ENCODE measurements around the gene ZNF664.

ZNF664 gene

GRCh38 chr12:124008595-124008994 lies 35.6 kb downstream of the ZNF664 start:
- Histone ChIP-seq H4K8ac (ENCODE audit: low read depth, low read length) (no peak overlapping the region), H3K4me2 (ENCODE audit: low read length) (no peak overlapping the region), H3K36me3 (ENCODE audit: control insufficient read depth in 1 of 2, insufficient read depth in 2 of 2, low read length in 2 of 2) (peaks cover 18 to 36% of the 10 kb centered on the region in 2 experiments), H3K4me1 (ENCODE audit: control insufficient read depth in 1 of 2, insufficient read depth in 2 of 2, low read length in 2 of 2) (no peaks in the 10 kb centered on the region), H2BK120ac (ENCODE audit: insufficient read depth, low read length, poor library complexity) (no peak overlapping the region), H4K91ac (ENCODE audit: low read depth, low read length) (no peak overlapping the region), H3K9me3 (ENCODE audit: insufficient read depth, low read depth, low read length) (no peaks in the 10 kb centered on the region), H2AFZ (ENCODE audit: insufficient read depth, low read length, poor library complexity) (no peak overlapping the region), H3K79me2 (ENCODE audit: control insufficient read depth, insufficient read depth, low read length, poor library complexity) (no peaks in the 10 kb centered on the region), H3K4ac (ENCODE audit: low read depth, low read length) (no peak overlapping the region), H3K27ac (ENCODE audit: low read depth, low read length) (no peak overlapping the region), H2BK12ac (ENCODE audit: low read length) (no peak overlapping the region), H2BK5ac (ENCODE audit: low read depth, low read length, poor library complexity) (no peak overlapping the region), H3K18ac (ENCODE audit: low read length) (no peak overlapping the region), H3K14ac (ENCODE audit: low read length) (no peak overlapping the region), H3K4me3 (ENCODE audit: low read depth, low read length) (no peak overlapping the region), H3K9ac (ENCODE audit: low read length) (no peak overlapping the region), H3K23ac (ENCODE audit: low read length) (no peak overlapping the region), H3K27me3 (ENCODE audit: insufficient read depth, low read length) (no peaks in the 10 kb centered on the region), H4K12ac (ENCODE audit: low read depth, low read length) (no peak overlapping the region), H2AK5ac (ENCODE audit: low read length) (no peak overlapping the region), H3K79me1 (ENCODE audit: low read length) (no peaks in the 10 kb centered on the region)
- DNase-seq, result no peak
- no CpG with 5 or more reads among the region's 3 CpGs for WGBS (ENCODE audit: extremely low coverage, insufficient coverage, insufficient read length)

- no peak overlapping the region for H3K23ac ChIP-seq (ENCODE audit: low read length)
- DNase-seq, result no peak
- no peak overlapping the region for H3K14ac ChIP-seq (ENCODE audit: low read length)
- no peaks in the 10 kb centered on the region for H3K79me1 ChIP-seq (ENCODE audit: low read length)
- WGBS (ENCODE audit: extremely low coverage, insufficient coverage, insufficient read length), result no CpG with 5 or more reads among the region's 6 CpGs
- no peaks in the 10 kb centered on the region for H3K27me3 ChIP-seq (ENCODE audit: insufficient read depth, low read length)
- no peak overlapping the region for H4K12ac ChIP-seq (ENCODE audit: low read depth, low read length)
- no peaks in the 10 kb centered on the region for H3K4me1 ChIP-seq (ENCODE audit: control insufficient read depth in 1 of 2, insufficient read depth in 2 of 2, low read length in 2 of 2)
- H3K79me2 ChIP-seq (ENCODE audit: control insufficient read depth, insufficient read depth, low read length, poor library complexity), result no peaks in the 10 kb centered on the region
- H3K9me3 ChIP-seq (ENCODE audit: insufficient read depth, low read depth, low read length), result no peaks in the 10 kb centered on the region
- peaks cover 15 to 29% of the 10 kb centered on the region in 2 experiments for H3K36me3 ChIP-seq (ENCODE audit: control insufficient read depth in 1 of 2, insufficient read depth in 2 of 2, low read length in 2 of 2)
- no peak overlapping the region for H3K4ac ChIP-seq (ENCODE audit: low read depth, low read length)
- no peak overlapping the region for H2BK5ac ChIP-seq (ENCODE audit: low read depth, low read length, poor library complexity)
- H2AK5ac ChIP-seq (ENCODE audit: low read length), result no peak overlapping the region
- H3K9ac ChIP-seq (ENCODE audit: low read length), result no peak overlapping the region
- H4K91ac ChIP-seq (ENCODE audit: low read depth, low read length), result no peak overlapping the region
- H4K8ac ChIP-seq (ENCODE audit: low read depth, low read length), result no peak overlapping the region
- no peak overlapping the region for H3K18ac ChIP-seq (ENCODE audit: low read length)
- no peak overlapping the region for H2BK12ac ChIP-seq (ENCODE audit: low read length)
- no peak overlapping the region for H2BK120ac ChIP-seq (ENCODE audit: insufficient read depth, low read length, poor library complexity)
- H3K4me3 ChIP-seq (ENCODE audit: low read depth, low read length), result no peak overlapping the region
- H2AFZ ChIP-seq (ENCODE audit: insufficient read depth, low read length, poor library complexity), result no peak overlapping the region
- no peak overlapping the region for H3K4me2 ChIP-seq (ENCODE audit: low read length)
- H3K27ac ChIP-seq (ENCODE audit: low read depth, low read length), result no peak overlapping the region
Measured at GRCh38 chr12:124009781-124010180, 36.8 kb downstream of the ZNF664 start.

- Histone ChIP-seq H3K9me3 (ENCODE audit: insufficient read depth, low read depth, low read length) (no peaks in the 10 kb centered on the region), H3K27ac (ENCODE audit: low read depth, low read length) (no peak overlapping the region)
- no peak for DNase-seq
Measured at GRCh38 chr12:124010687-124011086, 37.7 kb downstream of the ZNF664 start.

GRCh38 chr12:124011435-124012115 lies 38.6 kb downstream of the ZNF664 start:
- H3K27me3 ChIP-seq (ENCODE audit: insufficient read depth, low read length), result no peaks in the 10 kb centered on the region
- WGBS (ENCODE audit: extremely low coverage, insufficient coverage, insufficient read length), result no CpG with 5 or more reads among the region's 8 CpGs

More at GRCh38 chr12:124010687-124011086, 37.7 kb downstream of the ZNF664 start:
- H3K79me1 ChIP-seq (ENCODE audit: low read length), result no peaks in the 10 kb centered on the region
- no peak overlapping the region for H3K14ac ChIP-seq (ENCODE audit: low read length)
- no peak overlapping the region for H3K4me3 ChIP-seq (ENCODE audit: low read depth, low read length)
- no peak overlapping the region for H4K12ac ChIP-seq (ENCODE audit: low read depth, low read length)
- no peak overlapping the region for H2AK5ac ChIP-seq (ENCODE audit: low read length)
- H3K18ac ChIP-seq (ENCODE audit: low read length), result no peak overlapping the region
- H3K4ac ChIP-seq (ENCODE audit: low read depth, low read length), result no peak overlapping the region
- H3K9ac ChIP-seq (ENCODE audit: low read length), result no peak overlapping the region
- no CpG with 5 or more reads among the region's 3 CpGs for WGBS (ENCODE audit: extremely low coverage, insufficient coverage, insufficient read length)
- no peak overlapping the region for H4K91ac ChIP-seq (ENCODE audit: low read depth, low read length)
- no peak overlapping the region for H2AFZ ChIP-seq (ENCODE audit: insufficient read depth, low read length, poor library complexity)
- H3K4me1 ChIP-seq (ENCODE audit: control insufficient read depth in 1 of 2, insufficient read depth in 2 of 2, low read length in 2 of 2), result no peaks in the 10 kb centered on the region
- H3K4me2 ChIP-seq (ENCODE audit: low read length), result no peak overlapping the region
- H3K23ac ChIP-seq (ENCODE audit: low read length), result no peak overlapping the region
- peaks cover 14 to 31% of the 10 kb centered on the region in 2 experiments for H3K36me3 ChIP-seq (ENCODE audit: control insufficient read depth in 1 of 2, insufficient read depth in 2 of 2, low read length in 2 of 2)
- H2BK120ac ChIP-seq (ENCODE audit: insufficient read depth, low read length, poor library complexity), result no peak overlapping the region
- no peaks in the 10 kb centered on the region for H3K27me3 ChIP-seq (ENCODE audit: insufficient read depth, low read length)
- no peaks in the 10 kb centered on the region for H3K79me2 ChIP-seq (ENCODE audit: control insufficient read depth, insufficient read depth, low read length, poor library complexity)
- no peak overlapping the region for H4K8ac ChIP-seq (ENCODE audit: low read depth, low read length)
- no peak overlapping the region for H2BK12ac ChIP-seq (ENCODE audit: low read length)
- H2BK5ac ChIP-seq (ENCODE audit: low read depth, low read length, poor library complexity), result no peak overlapping the region

More at GRCh38 chr12:124011435-124012115, 38.6 kb downstream of the ZNF664 start:
- no peak overlapping the region for H3K9ac ChIP-seq (ENCODE audit: low read length)
- H4K12ac ChIP-seq (ENCODE audit: low read depth, low read length), result no peak overlapping the region
- H3K14ac ChIP-seq (ENCODE audit: low read length), result no peak overlapping the region
- no peaks in the 10 kb centered on the region for H3K79me1 ChIP-seq (ENCODE audit: low read length)
- no peak overlapping the region for H2AFZ ChIP-seq (ENCODE audit: insufficient read depth, low read length, poor library complexity)
- no peaks in the 10 kb centered on the region for H3K4me1 ChIP-seq (ENCODE audit: control insufficient read depth in 1 of 2, insufficient read depth in 2 of 2, low read length in 2 of 2)
- no peak overlapping the region for H2BK5ac ChIP-seq (ENCODE audit: low read depth, low read length, poor library complexity)
- no peak overlapping the region for H3K27ac ChIP-seq (ENCODE audit: low read depth, low read length)
- no peak overlapping the region for H2BK12ac ChIP-seq (ENCODE audit: low read length)
- DNase-seq, result no peak
- peaks cover 11 to 28% of the 10 kb centered on the region in 2 experiments for H3K36me3 ChIP-seq (ENCODE audit: control insufficient read depth in 1 of 2, insufficient read depth in 2 of 2, low read length in 2 of 2)
- H3K18ac ChIP-seq (ENCODE audit: low read length), result no peak overlapping the region
- no peak overlapping the region for H3K4me3 ChIP-seq (ENCODE audit: low read depth, low read length)
- no peak overlapping the region for H3K4me2 ChIP-seq (ENCODE audit: low read length)
- no peak overlapping the region for H2BK120ac ChIP-seq (ENCODE audit: insufficient read depth, low read length, poor library complexity)
- H3K79me2 ChIP-seq (ENCODE audit: control insufficient read depth, insufficient read depth, low read length, poor library complexity), result no peaks in the 10 kb centered on the region
- H3K4ac ChIP-seq (ENCODE audit: low read depth, low read length), result no peak overlapping the region
- H3K9me3 ChIP-seq (ENCODE audit: insufficient read depth, low read depth, low read length), result no peaks in the 10 kb centered on the region
- H4K8ac ChIP-seq (ENCODE audit: low read depth, low read length), result no peak overlapping the region
- no peak overlapping the region for H2AK5ac ChIP-seq (ENCODE audit: low read length)
- no peak overlapping the region for H4K91ac ChIP-seq (ENCODE audit: low read depth, low read length)
- H3K23ac ChIP-seq (ENCODE audit: low read length), result no peak overlapping the region
